PC-9 (cell line): ENCODE results near the gene TAGAP.

Experiments
- CTCF ChIP-seq: fragments of 200-600 bp; sonication (generic); conservative IDR thresholded peaks from 2 replicates; pipeline ENCODE4 v1.6.1; 2017; ENCODE audit warnings: mixed run types, antibody characterized with exemption, mild to moderate bottlenecking, moderate library complexity
- EZH2 ChIP-seq: fragments of 200-600 bp; sonication (generic); IDR thresholded peaks from 2 replicates; pipeline ENCODE4 v1.8.0; 2017; ENCODE audit warnings: antibody characterized with exemption, low read depth

- TF ChIP-seq CTCF (no peak), EZH2 (no peak)
Measured at GRCh38 chr6:158991017-158991723, 53.6 kb downstream of the TAGAP start.
